HG03354 (cell line): ENCODE data around the gene DPP8.
"Not testable (repeated sequence)": the region's sequence is repeated elsewhere in the genome, so short reads cannot be mapped to it uniquely, and the experiment has no call there.

ENCODE experiments used
- ATAC-seq: cut with Tn5 transposase; IDR thresholded peaks from one replicate; pipeline ENCODE4 v1.9.1; 2021; ENCODE audit warnings: mild to moderate bottlenecking; ENCODE audit not compliant: unreplicated experiment, poor library complexity, severe bottlenecking

The DPP8 gene

DNA sequence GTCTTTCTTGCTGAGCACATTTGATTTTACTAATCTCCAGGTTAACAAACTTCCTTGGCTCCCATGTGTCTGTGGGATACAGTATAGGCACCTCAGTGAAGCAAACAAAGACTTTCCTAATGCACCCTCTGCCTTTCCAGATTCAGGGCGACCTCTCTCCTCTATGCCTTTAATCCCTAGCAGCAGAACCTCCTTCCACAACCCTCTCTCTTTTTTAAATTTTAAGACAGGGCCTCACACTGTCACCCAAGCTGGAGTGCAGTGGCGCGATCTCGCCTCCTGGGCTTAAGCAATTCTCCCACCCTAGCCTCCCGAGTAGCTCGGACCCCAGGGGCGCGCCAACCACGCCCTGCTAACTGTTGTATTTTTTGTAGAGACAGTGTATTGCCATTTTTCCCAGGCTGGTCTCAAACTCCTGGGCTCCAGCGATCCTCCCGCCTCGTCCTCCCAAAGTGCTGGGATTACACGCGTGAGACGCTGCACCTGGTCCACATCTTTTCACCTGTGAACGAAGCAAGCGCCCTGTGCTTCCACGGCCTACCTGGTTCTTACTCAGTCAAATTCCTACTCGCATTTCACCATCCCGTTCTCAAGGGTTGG is 11.1 kb upstream of the DPP8 start:
- ATAC-seq, result no peak

DNA sequence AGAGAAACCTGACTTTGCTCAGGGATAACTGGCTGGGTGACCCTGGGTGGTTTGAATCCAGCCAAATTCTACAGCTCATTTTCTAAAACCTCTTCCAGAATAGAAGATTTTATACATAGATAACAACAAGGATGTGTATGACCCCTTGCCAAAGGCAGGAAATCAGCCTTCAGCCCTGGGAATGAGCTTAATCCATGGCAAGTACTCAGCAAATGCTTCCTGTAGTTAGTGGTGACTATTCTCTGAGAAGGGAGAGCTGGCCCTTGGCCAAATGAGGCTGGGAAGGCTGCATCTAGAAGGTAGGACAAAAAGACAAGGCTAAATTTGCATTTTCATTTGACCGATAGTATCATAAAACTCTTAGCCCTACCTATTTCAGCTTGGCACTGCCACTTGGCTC is 8.1 kb upstream of the DPP8 start:
- ATAC-seq, result no peak

DNA sequence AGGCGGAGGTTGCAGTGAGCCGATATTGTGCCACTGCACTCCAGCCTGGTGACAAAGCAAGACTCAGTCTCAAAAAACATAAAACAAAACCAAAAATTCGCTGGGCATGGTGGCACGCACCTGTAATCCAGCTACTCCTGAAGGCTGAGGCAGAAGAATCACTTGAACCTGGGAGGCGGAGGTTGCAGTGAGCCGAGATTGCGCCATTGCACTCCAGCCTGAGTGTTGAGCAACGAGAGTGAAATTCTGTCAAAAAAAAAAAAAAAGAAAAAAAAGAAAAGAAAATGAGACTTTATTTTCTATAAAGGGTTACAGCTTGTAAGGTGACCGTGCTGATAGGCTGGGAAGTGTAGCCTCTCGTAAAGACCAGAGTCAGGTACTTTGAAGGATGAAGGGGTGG is 6.7 kb upstream of the DPP8 start:
- ATAC-seq, result no peak

DNA sequence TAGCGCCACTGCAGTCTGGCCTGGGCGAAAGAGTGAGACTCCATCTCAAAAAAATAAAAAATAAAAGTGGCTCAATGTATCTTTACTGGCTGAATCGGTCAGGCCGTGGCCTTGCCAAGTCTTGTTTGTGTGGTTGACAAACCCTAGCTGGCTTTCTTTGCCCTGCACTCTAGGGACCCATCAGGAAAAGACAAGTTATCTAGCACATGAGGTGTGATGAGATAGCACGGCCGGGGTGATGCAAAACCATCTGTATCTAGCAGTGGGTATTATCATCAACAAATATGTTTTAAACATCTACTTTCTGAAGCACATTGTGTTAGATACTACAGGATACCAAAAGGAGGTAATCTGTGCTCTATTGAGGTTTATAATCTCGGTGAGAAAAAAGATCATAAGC is 3.9 kb upstream of the DPP8 start:
- ATAC-seq, result no peak

DNA sequence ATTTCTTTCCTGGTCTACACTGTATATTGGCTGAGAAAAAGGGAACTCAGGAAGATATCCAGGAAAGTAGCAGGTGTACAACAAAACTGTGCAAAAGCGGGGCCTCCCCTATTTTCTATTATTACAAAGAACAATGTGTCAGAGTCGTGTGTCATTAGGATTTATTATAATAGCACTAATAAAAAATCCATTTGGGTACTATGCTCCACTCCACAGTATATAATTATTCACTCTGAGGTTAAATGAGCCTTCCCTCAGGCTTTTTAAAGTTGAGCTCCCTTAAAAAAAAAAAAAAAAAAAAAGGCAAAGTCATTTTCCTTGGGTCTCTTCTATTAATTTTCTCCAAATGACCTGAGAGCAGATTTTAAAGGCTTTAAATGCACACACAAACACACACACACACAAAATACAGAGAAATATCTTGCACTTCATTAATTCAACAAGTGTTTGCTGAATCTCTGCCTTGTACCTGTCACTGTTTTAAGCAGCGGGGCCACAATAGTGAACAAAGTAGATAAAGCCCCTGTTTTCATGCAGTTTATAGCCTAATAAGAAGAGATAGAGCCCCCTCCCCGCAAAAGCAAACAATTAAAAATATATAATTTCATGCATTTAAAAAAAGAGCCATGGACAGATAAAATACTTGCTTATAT is 1.3 kb upstream of the DPP8 start:
- no peak for ATAC-seq

DNA sequence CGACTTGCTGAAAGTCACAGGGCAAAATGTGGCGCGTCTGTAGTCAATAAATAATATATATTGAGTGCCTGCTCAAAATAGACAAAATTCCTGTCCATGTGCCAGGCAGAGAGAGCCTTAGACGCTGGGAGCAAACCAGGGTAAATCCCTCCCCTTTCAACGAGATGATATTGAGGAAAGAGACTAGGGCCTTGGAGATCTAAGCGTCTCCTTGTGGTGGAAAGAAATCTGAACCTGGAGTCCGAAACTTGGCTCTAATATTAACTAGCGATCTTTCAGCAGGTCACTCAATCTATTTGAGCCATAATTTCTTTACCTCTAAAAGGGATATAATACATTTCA is 348 bp upstream of the DPP8 start:
- no peak for ATAC-seq

DNA sequence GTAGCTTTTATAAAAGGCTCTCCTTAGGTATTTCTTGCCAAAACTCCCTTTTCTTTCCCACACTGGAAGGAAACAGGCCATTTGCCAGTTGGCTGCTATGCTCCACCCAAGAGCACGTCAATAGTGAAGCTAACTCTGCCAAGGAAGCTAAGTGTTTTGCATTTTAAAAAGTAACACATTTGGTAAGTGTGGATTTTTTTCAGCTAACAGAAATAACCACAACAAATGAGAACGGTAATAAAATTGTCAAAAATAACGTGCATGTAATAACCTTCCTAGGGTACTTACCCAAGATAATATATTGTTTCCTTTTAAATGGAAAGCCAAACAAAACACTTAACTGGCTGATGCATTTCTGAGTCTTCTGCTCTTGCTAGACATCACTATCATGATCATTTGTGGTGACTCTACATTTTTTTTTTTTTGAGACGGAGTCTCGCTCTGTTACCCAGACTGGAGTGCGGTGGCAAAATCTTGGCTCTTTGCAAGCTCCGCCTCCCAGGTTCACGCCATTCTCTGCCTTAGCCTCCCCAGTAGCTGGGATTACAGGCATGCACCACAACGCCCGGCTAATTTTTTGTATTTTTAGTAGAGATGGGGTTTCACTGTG is 4.6 kb downstream of the DPP8 start:
- no peak for ATAC-seq

DNA sequence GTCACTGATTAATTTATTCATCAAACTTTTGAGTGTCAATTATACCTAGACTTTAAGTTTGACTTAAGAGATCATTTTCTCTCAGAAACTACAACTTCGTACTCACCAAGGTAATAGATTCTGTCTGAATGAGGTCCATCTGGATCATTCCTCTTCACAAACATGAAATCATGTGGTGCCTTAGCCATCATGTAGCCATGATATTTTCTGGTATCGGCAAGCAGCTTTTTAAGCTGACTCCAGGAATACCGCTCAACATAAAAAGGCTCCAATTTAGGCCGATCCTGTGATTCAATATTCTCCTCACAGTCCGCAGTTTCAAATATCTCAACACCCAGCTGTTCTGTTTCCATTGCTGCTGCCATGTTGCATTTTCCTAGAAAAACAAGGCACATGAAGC is 5.3 kb downstream of the DPP8 start:
- no peak for ATAC-seq

DNA sequence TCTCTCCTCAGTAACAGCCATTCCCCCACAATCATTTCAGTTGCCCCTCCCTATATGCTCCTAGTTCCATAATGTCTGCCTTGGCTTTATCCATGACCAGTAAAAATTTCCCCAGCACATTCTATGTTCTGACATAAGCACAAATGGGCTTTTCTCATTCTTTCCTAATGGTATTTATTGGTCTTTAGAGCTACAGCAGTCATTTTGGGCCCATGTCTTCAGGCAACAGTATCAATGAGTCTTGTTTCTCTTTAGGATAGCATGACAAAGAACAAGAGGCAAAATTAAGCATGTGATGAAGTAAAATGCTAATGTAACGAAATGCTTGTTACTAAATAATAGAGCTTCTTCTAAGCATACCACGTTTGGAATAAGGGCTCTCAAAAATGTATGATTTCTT is 8.2 kb downstream of the DPP8 start:
- ATAC-seq, result no peak

DNA sequence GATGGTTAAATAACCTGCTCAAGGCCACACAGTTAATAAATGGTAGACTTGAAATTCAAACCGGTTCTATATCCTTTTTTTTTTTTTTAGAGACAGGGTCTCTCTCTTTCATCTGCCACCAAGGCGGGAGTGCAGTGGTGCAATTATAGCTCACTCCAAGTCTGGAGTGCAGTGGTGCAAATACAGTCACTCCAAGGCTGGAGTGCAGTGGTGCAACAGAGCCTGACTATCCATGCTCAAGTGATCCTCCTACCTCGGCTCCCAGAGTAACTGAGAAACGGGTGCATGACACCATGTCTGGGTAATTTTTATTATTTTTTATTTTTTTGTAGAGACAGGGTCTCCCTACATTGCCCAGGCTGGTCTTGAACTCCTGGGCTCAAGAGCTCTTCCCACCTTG is 23.4 kb downstream of the DPP8 start:
- no peak for ATAC-seq

DNA sequence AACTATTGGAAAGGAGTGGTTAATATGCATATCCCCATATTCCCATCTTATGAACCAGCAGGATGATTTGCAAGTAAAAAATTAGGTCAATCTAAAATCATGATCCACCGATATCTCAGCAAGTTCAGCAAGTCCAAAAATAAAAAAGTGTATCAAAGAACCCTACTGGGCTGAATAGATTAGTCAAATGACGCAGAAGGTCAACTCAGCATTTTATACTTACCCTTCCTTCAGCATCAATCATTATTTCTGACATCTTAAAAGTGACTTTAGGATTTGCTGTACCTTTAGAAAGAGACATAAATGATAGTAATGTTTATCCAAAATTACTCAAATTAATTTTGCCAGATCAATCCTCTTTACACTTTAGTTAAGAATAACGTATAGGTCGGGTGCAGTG is 32.6 kb downstream of the DPP8 start:
- no peak for ATAC-seq

DNA sequence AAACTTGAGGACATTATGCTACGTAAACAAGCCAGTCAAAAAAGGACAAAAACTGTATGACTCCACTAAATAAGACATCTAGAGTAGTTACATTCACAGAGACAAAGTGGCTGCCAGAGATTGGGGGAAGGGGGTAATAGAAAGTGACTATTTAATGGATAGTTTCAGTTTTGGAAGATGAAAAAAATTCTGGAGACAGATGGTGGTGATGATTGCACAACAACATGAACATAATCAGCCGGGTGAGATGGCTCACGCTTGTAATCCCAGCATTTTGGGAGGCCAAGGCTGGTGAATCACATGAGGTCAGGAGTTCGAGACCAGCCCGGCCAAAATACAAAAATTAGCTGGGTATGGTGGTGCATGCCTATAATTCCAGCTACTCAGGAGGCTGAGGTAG is 40.6 kb downstream of the DPP8 start:
- ATAC-seq, result no peak

DNA sequence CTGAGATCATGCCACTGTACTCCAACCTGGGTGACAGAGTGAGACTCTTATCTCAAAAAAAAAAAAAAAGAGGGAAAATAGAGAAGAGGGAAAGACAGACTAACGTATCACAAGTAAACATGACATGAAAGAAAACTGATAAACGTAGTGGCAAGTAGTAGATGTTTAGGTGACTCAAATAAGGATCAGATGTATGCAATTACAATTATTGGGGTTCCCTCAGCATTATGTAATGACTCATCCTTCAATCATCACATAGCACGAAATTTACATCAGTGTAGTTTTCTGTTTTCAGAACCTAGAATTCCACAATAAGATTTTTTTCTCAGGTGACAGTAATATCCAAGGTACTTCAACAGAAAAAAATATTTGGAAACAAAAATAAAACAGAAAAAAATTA is 46.6 kb downstream of the DPP8 start:
- no peak for ATAC-seq

DNA sequence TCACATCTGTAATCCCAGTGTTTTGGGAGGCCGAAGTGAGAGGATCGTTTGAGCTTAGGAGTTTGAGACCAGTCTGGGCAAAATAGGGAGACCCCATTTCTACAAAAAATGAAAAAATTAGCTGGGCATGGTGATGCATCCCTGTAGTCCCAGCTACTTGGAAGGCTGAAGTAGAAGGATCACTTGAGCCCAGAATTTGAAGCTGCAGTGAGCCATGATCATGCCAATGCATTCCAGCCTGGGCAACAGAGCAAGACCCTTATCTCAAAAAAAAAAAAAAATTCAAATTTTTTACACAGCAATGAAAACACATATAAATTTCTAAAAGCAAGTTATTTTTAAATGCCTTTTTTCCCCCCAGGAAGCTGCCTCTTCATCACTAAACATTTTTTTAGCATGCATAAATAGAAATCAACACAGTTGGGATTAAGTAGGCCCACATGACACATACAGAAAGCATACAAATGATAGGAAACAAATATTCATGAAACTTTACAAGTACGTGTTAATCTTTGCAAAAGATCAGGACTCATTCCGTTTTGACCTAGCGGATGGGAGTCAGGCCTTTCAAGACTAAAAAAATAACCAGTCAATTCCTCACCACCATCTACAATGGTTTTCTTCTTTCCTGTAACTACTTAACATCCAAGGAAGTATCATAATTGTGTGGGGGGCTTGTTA is 49.1 kb downstream of the DPP8 start:
- no peak for ATAC-seq

DNA sequence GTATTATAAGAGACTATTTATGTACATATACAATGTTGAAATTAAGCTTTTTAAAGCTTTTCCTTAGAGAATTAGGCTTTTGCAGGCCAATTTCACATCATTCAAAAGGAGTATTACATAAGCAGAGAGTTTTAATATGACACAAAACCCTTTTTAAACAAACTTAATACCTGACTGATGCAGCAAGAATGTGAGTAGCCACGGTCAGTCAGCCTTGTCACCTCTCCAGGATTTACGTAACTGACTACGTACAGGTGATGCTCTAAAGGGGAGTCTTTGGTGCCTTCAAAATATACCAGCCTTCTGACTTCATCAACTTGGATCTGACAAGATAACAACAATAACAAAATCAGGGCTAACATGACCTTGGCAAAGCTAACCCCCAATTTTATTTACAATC is 50.6 kb downstream of the DPP8 start:
- ATAC-seq, result no peak

DNA sequence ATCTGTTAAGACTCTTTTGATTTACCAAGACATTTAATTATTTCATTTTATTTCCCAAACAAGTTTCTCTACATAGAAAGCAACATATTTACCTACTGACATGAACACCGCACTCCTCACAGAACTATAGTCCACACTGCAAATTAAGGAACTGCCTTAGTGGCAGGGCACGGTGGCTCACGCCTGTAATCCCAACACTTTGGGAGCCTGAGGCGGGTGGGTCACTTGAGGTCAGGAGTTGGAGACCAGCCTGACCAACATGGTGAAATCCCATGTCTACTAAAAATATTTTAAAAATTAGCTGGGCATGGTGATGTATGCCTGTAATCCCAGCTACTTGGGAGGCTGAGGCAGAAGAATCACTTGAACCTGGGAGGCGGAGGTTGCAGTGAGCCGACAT is 54.4 kb downstream of the DPP8 start:
- ATAC-seq, result not testable (repeated sequence)

DNA sequence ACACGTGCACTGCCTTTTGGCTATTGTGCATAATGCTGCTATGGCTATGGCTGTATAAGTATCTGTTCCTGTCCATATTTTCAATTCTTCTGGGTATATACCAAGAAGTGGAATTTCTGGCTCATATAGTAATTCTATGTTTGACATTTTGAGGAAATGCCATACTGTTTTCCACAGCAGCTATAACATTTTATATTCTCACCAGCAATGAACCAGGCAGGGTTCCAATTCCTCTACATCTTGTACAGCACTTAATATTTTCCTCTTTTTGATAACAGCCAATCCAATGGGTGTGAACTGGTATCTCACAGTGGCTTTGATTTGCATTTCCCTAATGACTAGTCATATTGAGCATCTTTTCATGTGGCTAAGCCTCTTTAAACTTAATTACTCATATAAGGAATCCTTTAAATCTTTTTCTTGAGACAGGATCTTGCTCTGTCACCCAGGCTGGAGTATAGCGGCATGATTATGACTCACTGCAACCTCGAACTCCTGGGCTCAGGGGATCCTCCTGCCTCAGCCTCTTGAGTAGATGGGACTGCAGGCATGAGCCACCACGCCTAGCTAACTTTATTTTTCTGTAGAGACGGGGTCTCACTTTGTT is 56.6 kb downstream of the DPP8 start:
- ATAC-seq, result no peak

DNA sequence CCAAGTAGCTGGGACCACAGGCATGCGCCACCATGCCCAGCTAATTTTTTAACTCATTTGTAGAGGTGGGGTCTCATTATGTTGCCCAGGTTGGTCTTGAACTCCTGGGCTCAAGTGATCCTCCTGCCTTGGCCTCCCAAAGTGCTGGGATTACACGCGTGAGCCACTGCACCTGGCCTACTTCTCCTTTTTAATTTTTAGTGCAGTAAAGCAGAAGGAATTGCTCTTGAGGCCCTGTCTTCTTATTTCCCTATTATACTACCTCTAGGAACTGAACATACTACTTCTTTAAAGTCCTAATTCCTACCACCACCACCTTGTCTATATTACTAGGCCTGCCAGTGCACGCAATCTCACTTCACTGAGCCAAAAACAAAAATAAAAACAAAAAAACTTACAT is 62.2 kb downstream of the DPP8 start:
- ATAC-seq, result not testable (repeated sequence)

DNA sequence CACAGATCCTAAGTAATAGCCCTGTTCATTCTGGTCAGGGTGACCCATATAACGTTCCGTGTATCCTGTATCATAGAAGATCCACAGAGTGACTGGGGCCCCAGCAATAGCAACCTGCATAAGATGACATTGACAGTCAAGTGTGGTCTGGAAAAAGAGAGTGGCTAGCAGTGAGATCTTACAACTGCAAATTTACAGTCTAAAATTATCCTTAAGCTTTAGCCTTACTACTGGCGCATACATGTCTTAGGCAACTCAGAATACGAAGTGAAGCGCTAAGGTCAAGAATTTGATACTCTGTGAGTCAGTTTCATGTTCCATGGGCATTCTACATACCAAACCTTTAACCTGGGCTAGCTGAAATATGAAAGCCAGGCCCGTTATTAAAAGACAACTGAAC is 65.5 kb downstream of the DPP8 start:
- ATAC-seq, result no peak

DNA sequence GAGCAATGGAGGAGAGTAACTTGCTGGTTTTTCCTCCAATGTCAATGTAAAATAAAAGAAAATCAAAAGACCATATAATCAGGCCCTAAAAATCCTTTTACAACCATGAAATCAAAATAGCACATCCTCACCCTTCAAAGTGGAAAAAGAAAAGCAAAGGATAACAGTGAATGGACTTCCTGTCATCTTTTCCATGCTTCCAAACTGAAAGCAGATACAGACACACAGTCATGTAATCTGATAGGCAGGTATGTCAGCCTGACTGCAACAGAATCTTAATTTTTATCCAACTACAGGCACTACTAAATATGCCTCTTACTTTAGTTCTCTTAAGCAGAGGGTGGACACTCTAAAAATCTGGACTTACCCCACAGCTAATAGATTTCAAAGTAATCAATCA is 66.9 kb downstream of the DPP8 start:
- ATAC-seq, result no peak

DNA sequence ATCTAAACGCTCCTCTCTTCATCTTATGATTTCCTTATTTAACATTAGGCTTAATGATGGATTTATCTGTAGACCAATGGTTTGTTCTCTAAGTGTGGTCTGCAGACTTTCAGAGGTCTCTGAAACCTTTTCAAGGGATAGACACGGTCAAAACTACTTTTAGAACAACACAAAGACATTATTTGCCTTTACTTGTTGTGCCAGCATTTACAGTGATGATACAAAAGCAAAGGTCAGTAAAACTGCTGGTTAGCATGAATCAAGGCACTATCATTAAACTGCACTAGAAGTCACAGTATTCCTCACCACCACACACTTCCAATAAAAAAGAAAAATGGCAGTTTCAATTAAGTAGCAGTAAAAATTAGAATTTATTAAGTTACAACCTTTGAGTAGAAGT is 70.3 kb downstream of the DPP8 start:
- no peak for ATAC-seq
